D721Med (cell line): ENCODE data around the gene SPTBN1.

Experiments used
- DNase-seq: peaks from one replicate; pipeline ENCODE4 v3.0.0; 2011; ENCODE audit warnings: low spot score; ENCODE audit not compliant: insufficient read length
- FAIRE-seq: peaks from 2 replicates; lab custom pipeline; 2011; peaks lifted over from hg19 to GRCh38; lab: Jason Lieb, UNC
- TF ChIP-seq, protein P1 (sequence below): IDR thresholded peaks from 2 replicates; pipeline ENCODE4 v1.5.1; 2012; ENCODE audit warnings: mild to moderate bottlenecking, control low read depth; ENCODE audit not compliant: insufficient read depth; ENCODE audit errors: missing control alignments

SPTBN1 gene

DNA sequence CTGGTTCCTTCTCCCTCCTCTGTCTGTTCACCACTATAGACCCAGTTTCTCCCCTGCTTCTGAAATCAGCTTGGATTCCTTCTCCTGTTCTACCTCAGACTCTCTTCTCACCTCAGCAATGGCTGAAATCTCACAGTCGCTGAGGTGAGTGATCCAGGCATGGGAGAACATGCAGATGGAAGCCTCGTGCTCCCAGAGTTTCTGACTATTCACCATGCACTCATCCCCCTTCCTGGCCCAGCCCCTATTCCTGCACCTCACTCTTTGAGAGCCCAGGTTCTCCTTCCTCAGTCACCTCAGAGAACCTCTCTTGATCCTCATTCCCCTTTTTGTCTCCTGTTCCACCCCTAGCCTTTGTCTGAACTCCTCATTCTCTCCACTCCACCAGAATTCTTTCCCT is 78.5 kb downstream of the SPTBN1 start:
- TF ChIP-seq, protein P1, sequence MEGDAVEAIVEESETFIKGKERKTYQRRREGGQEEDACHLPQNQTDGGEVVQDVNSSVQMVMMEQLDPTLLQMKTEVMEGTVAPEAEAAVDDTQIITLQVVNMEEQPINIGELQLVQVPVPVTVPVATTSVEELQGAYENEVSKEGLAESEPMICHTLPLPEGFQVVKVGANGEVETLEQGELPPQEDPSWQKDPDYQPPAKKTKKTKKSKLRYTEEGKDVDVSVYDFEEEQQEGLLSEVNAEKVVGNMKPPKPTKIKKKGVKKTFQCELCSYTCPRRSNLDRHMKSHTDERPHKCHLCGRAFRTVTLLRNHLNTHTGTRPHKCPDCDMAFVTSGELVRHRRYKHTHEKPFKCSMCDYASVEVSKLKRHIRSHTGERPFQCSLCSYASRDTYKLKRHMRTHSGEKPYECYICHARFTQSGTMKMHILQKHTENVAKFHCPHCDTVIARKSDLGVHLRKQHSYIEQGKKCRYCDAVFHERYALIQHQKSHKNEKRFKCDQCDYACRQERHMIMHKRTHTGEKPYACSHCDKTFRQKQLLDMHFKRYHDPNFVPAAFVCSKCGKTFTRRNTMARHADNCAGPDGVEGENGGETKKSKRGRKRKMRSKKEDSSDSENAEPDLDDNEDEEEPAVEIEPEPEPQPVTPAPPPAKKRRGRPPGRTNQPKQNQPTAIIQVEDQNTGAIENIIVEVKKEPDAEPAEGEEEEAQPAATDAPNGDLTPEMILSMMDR, result no peak
- FAIRE-seq (no peak), DNase-seq (no peak)

DNA sequence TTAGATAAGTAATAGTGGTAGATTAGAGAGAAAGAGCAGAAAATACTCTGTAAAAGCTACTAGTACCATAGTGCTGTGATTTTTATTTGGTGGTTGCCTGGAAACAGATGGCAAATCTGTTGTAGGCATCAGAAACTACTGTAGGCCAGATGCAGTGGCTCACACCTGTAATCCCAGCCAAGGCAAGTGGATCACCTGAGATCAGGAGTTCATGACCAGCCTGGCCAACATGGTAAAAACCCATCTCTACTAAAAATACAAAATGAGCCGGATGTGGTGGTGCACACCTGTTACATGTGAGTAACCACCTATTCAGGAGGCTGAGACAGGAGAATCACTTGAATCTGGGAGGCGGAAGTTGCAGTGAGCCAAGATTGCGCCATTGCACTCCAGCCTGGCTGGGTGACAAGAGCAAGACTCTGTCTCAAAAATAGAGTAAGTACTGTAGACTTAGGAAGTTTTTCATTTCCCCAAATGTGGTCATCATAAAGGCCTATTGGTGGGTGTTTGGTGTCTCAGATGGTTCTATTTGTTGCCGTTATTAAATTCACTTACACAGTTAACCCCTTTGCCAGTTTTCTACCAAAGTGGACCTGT is 79.6 kb downstream of the SPTBN1 start:
- DNase-seq (no peak), FAIRE-seq (no peak)
- TF ChIP-seq, protein P1, result no peak

DNA sequence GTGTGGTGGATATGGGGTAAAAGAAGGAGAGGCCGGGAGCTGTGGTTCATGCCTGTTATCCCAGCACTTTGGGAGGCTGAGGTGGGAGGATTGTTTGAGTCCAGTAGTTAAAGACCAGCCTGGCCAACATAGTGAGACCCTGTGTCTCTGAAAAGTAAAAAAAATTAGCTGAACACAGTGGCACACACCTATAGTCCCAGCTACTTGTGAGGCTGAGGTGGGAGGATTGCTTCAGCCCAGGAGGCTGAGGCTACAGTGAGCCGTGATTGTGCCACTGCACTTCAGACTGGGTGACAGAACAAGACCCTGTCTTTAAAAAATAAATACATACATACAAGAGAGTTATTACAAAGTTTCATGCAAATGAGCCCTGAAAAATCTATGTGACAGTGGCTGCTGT is 80.6 kb downstream of the SPTBN1 start:
- DNase-seq (no peak), FAIRE-seq (no peak)
- TF ChIP-seq, protein P1, result no peak

DNA sequence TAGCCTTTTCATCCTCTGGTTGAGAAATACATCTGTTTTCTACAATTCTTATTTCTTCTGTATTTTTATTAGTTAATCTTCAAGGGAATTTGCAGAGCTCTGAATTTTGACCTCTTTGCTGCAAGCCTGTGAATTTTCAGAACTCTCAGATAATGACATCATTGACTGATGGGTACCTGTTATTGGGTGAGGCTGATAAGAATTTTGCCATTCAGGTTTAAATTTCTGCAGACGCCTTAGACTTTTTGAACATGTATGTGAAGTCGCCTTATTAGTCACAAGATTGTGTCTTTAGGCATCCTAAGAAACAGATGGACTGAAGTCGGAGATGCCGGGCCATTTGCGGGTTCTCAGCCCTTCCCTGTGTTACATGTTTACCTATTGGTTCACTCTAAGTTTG is 82.4 kb downstream of the SPTBN1 start:
- FAIRE-seq (no peak), DNase-seq (no peak)
- TF ChIP-seq, protein P1, result no peak

DNA sequence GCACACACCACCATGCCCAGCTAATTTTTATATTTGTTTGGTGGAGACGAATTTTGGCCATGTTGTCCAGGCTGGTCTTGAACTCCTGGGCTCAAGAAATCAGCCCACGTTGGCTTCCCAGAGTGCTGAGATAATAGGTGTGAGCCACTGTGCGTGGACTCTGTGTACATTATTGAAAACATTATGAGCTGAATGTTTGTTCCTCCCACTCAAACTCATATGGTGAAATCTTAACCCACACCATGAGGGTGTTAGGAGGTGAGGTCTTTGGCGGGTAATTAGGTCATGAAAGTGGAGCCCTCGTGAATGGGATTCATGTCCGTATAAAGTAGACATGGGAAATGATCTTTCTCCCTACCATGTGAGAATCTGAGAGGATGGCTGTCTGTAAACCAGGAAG is 83.6 kb downstream of the SPTBN1 start:
- FAIRE-seq, result no peak
- DNase-seq, result no peak
- TF ChIP-seq, protein P1, result no peak

DNA sequence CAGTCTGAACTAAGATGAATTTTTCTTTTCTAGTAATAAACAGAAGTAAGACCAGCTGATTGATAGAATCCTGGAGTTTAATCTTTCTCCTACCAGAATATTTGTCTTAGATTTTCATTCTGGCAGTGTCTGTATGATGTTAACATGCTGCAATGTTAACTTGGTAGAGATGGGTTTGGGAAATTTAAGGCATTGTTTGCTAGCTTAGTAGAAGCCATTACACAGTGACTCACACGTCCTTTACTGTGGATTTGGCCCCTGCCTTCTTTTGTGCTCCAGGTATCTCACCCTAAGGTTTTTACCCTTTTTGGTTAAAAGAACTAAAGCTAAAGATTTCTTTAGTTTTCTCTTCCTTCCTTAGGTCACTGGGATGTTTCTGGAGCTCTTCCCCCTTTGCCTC is 84.1 kb downstream of the SPTBN1 start:
- FAIRE-seq, result no peak
- TF ChIP-seq, protein P1, result no peak
- no peak for DNase-seq

DNA sequence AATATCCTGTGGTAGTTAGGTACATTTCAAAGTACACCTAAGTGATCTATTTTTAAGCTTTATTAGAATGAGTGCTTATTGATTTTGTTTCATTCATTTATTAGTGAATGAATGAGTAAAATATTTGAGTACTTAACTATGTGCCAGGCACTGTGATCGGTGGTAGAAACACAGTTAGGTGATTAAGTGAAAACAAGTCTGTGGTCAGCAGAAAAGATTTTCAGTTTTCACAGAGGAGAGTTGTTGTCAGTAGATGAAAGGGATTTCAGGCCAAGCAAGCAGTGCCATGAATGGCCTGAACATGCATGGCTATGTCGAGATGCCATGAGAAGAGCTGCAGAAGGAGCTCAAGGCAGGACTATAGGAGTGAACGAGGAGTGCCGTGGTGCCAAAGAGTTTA is 85.9 kb downstream of the SPTBN1 start:
- FAIRE-seq (no peak), DNase-seq (no peak)
- TF ChIP-seq, protein P1, result no peak
